ENCODE measurements around the gene MLH3.
A peak's percentile ranks its signal among the peaks of the same experiment; 100 is the strongest.

Gene MLH3

DNA sequence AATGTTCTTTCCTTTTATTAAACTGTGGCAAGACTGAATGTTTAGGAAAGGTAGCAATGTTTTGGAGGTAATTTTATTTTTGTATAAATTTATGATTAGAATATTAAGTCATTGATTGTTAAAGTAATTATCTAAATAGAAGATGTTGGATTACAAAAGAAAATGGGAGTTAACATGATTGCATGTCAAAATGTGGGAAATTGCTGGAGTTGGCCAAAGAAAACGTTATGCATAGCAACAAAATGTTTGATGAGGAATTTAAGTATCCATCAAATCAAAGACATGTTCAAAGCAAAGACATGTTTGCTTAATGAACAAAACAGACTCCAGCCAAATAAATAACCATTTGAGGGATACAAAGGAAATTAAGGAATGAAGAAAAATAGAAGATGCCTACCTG lies 3.2 kb upstream of the MLH3 start:
- no peak for DNase-seq (ENCODE audit: low read depth)
- no peak for TF ChIP-seq POLR2A (IDR thresholded peaks at IDR 0.05; ENCODE audit: extremely low read depth, insufficient read length)
- no peak for TF ChIP-seq MYC (IDR thresholded peaks at IDR 0.05; ENCODE audit: low read depth, low read length)
- TF ChIP-seq, protein P1, sequence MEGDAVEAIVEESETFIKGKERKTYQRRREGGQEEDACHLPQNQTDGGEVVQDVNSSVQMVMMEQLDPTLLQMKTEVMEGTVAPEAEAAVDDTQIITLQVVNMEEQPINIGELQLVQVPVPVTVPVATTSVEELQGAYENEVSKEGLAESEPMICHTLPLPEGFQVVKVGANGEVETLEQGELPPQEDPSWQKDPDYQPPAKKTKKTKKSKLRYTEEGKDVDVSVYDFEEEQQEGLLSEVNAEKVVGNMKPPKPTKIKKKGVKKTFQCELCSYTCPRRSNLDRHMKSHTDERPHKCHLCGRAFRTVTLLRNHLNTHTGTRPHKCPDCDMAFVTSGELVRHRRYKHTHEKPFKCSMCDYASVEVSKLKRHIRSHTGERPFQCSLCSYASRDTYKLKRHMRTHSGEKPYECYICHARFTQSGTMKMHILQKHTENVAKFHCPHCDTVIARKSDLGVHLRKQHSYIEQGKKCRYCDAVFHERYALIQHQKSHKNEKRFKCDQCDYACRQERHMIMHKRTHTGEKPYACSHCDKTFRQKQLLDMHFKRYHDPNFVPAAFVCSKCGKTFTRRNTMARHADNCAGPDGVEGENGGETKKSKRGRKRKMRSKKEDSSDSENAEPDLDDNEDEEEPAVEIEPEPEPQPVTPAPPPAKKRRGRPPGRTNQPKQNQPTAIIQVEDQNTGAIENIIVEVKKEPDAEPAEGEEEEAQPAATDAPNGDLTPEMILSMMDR (IDR thresholded peaks at IDR 0.05; ENCODE audit: low read depth, low read length) = no peak
- TF ChIP-seq, protein P2, sequence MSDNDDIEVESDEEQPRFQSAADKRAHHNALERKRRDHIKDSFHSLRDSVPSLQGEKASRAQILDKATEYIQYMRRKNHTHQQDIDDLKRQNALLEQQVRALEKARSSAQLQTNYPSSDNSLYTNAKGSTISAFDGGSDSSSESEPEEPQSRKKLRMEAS (IDR thresholded peaks at IDR 0.05; ENCODE audit: low read depth, low read length) = no peak
- no peak overlapping the region for H3K4me3 ChIP-seq (ENCODE audit: low read depth, low read length)

DNA sequence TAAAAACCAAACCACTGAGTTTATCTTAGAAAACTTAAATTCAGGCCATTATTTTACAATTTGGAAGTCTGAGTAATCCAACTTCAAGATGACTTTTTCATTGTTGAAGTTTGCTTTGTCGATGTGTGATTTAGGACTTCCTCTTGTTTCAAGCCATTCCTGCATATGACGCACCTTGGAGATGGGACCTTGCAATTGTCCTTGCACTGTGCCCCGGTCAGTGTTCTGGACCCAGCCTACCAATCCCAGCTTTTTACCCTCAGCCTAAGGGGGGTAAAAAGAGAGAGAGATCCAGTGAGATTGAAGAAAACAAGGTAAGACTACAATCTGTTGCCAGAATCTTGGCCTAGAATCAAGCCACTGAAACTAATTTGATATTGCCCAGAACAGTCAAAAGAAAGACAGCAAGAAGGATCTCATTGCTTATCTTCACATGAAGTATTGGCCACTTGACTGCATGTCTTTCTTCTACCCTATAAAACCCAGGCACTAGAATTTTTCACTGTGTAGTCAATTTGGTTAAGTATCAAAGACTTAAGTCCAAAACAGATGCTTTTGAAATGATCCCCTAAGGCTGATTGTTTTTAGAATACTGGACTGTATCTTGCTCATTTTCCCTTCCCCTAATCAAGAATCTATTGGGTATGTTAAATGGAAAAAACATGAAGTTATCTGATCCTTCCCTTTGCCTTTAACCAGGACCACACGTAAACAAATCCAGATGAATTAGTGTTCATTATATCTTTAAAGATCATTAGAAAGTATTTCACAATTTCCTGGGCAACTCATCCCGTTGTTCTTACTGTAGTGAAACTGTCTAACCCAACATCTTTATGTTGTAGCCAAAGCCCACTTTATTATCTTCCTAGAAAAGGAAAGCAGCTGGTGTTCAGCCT lies 2.4 kb upstream of the MLH3 start:
- no peak for TF ChIP-seq POLR2A (IDR thresholded peaks at IDR 0.05; ENCODE audit: extremely low read depth, insufficient read length)
- TF ChIP-seq MYC (IDR thresholded peaks at IDR 0.05; ENCODE audit: low read depth, low read length) = no peak
- TF ChIP-seq, protein P1 (IDR thresholded peaks at IDR 0.05; ENCODE audit: low read depth, low read length) = no peak
- TF ChIP-seq, protein P2 (IDR thresholded peaks at IDR 0.05; ENCODE audit: low read depth, low read length) = no peak
- no peak overlapping the region for H3K4me3 ChIP-seq (ENCODE audit: low read depth, low read length)
- DNase-seq (ENCODE audit: low read depth) = no peak

DNA sequence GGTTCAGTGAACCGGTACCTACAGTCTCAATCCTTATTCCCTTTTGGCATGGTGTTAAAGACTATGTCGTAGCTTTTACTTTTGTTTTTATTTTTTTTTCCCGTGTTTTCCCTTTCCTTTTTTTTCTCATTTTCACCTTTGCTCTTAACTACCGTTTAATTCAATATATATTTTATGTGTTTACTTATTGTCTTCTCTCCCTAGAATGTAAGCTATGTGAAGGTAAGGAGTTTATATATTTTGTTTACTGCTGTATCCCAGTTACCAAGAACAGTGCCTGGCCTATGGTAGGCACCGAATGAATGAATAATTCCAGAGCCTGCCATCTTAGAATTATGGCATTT lies 261 bp upstream of the MLH3 start:
- peak overlapping the region; percentile 62 for H3K4me3 ChIP-seq (ENCODE audit: low read depth, low read length)
- DNase-seq (ENCODE audit: low read depth) = no peak
- TF ChIP-seq MYC (IDR thresholded peaks at IDR 0.05; ENCODE audit: low read depth, low read length) = no peak
- no peak for TF ChIP-seq POLR2A (IDR thresholded peaks at IDR 0.05; ENCODE audit: extremely low read depth, insufficient read length)
- TF ChIP-seq, protein P1 (IDR thresholded peaks at IDR 0.05; ENCODE audit: low read depth, low read length) = no peak
- TF ChIP-seq, protein P2 (IDR thresholded peaks at IDR 0.05; ENCODE audit: low read depth, low read length) = no peak

DNA sequence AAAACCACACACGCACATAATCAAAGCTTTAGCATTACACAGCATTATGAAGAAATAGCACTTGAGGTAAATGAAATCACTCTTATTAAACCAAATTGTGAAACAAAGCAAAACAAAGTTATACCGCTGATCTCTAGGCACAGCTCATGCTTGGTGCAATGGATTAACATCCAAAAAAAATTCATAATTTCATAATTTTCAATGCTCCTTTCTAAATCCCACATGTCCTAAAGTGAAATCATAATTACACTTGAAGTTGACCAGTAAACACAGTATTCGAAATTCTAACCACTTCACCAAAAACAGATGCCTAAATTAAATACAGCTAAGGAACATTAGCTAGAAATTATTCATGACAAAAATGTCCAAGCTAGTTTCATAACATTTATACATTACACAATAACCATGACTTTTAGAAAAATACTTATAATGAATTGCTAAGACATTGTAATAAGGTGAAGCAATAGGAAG lies 1.5 kb downstream of the MLH3 start:
- H3K4me3 ChIP-seq (ENCODE audit: low read depth, low read length) = peak overlapping the region; percentile 62
- no peak for DNase-seq (ENCODE audit: low read depth)
- TF ChIP-seq, protein P1 (IDR thresholded peaks at IDR 0.05; ENCODE audit: low read depth, low read length) = no peak
- TF ChIP-seq POLR2A (IDR thresholded peaks at IDR 0.05; ENCODE audit: extremely low read depth, insufficient read length) (no peak), MYC (IDR thresholded peaks at IDR 0.05; ENCODE audit: low read depth, low read length) (no peak)
- TF ChIP-seq, protein P2 (IDR thresholded peaks at IDR 0.05; ENCODE audit: low read depth, low read length) = no peak

DNA sequence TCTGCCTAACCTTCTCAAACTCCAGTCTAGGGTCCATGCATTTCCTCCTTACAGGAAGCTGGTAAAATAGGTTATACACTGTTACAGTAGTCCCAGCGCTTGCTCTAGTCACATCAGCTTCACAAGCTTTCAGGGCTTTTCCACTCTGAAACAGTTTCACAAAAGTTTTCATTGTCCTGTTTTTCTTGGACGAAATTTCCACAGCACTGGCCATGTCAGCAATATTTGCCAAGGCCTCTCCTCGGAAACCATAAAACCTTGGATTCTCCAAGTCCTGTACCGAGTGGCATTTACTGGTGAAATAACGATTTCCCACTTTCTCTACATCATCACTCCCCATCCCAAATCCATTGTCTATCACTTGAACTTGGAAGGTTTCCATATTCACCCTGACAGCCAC lies 2.1 kb downstream of the MLH3 start:
- TF ChIP-seq, protein P2 (IDR thresholded peaks at IDR 0.05; ENCODE audit: low read depth, low read length) = no peak
- TF ChIP-seq, protein P1 (IDR thresholded peaks at IDR 0.05; ENCODE audit: low read depth, low read length) = no peak
- no peak for TF ChIP-seq POLR2A (IDR thresholded peaks at IDR 0.05; ENCODE audit: extremely low read depth, insufficient read length)
- no peak for TF ChIP-seq MYC (IDR thresholded peaks at IDR 0.05; ENCODE audit: low read depth, low read length)
- no peak overlapping the region for H3K4me3 ChIP-seq (ENCODE audit: low read depth, low read length)

More for the DNA sequence above, 2.1 kb downstream of the MLH3 start:
- DNase-seq (ENCODE audit: low read depth) = no peak

All from NB4 (cell line).